ENCODE results near the gene PRRC2B. TPM values are rescaled to one million over a fixed set of nuclear protein-coding genes. Genes with fewer than 3 reads are reported as not detected.
"Not testable (repeated sequence)": the region's sequence is repeated elsewhere in the genome, so short reads cannot be mapped to it uniquely, and the experiment has no call there.

The PRRC2B gene
- total RNA-seq, 1 experiment from 2014 or later, result 170 TPM

DNA sequence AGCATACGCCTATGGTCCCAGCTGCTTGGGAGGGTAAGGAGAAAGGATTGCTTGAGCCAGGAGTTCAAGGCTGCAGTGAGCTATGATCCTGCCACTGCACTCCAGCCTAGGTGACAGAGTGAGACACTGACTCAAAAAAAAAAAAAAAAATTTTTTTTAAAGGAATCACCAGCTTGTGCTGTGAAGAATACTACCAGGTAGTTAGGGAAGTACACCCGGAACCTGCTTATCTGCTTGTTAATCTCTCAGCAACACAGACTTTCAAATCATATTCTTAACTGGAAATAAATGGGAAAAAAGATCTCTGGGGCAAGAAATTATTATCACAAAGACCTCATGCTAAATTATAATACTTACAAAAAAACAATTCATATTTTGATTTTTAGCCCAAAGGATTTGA lies 26.4 kb upstream of the PRRC2B start (continued):
- no peak for TF ChIP-seq ZNF274 (IDR thresholded peaks at IDR 0.05; ENCODE audit: low read depth, low read length)
- TF ChIP-seq CEBPB (IDR thresholded peaks at IDR 0.05; ENCODE audit: low read depth), result no peak
- TF ChIP-seq, protein P1, sequence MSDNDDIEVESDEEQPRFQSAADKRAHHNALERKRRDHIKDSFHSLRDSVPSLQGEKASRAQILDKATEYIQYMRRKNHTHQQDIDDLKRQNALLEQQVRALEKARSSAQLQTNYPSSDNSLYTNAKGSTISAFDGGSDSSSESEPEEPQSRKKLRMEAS (IDR thresholded peaks at IDR 0.05), result no peak
- TF ChIP-seq, protein P2, sequence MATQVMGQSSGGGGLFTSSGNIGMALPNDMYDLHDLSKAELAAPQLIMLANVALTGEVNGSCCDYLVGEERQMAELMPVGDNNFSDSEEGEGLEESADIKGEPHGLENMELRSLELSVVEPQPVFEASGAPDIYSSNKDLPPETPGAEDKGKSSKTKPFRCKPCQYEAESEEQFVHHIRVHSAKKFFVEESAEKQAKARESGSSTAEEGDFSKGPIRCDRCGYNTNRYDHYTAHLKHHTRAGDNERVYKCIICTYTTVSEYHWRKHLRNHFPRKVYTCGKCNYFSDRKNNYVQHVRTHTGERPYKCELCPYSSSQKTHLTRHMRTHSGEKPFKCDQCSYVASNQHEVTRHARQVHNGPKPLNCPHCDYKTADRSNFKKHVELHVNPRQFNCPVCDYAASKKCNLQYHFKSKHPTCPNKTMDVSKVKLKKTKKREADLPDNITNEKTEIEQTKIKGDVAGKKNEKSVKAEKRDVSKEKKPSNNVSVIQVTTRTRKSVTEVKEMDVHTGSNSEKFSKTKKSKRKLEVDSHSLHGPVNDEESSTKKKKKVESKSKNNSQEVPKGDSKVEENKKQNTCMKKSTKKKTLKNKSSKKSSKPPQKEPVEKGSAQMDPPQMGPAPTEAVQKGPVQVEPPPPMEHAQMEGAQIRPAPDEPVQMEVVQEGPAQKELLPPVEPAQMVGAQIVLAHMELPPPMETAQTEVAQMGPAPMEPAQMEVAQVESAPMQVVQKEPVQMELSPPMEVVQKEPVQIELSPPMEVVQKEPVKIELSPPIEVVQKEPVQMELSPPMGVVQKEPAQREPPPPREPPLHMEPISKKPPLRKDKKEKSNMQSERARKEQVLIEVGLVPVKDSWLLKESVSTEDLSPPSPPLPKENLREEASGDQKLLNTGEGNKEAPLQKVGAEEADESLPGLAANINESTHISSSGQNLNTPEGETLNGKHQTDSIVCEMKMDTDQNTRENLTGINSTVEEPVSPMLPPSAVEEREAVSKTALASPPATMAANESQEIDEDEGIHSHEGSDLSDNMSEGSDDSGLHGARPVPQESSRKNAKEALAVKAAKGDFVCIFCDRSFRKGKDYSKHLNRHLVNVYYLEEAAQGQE (IDR thresholded peaks at IDR 0.05; ENCODE audit: low read depth), result no peak
- TF ChIP-seq SP1 (IDR thresholded peaks at IDR 0.05; ENCODE audit: low read depth), result no peak

DNA sequence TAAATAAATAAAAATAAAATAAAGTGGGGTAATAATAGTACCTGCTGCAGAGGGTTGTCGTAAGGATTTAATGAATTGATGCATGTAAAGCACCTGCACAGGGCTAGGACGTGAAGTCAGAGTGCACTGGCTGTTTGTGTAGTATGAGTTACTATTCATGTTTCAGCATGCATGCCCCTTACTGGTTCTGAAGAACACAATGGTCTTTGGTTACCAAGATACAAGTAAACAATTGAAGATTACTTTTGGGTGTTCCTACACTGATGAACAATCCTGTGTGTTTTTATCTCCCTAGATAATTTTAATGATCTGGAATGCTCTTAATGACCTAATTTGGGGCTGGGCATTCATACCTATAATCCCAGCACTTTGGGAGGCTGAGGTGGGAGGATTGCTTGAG lies 23.2 kb upstream of the PRRC2B start:
- Histone ChIP-seq H3K79me2 (ENCODE audit: insufficient read depth, low read length) (no peaks in the 10 kb centered on the region), H3K9me3 (ENCODE audit: control insufficient read depth in 1 of 2, insufficient read depth in 1 of 2, low read depth in 1 of 2, low read length in 2 of 2) (no peaks in the 10 kb centered on the region), H2AFZ (ENCODE audit: low read depth, low read length, poor library complexity, severe bottlenecking) (no peak overlapping the region), H3K9ac (ENCODE audit: low read length) (no peak overlapping the region), H3K4me1 (ENCODE audit: control insufficient read depth in 1 of 2, insufficient read depth in 2 of 2, low read length in 2 of 2) (peaks cover 18 to 26% of the 10 kb centered on the region in 2 experiments; a peak in 3 of 4 replicates), H3K27ac (ENCODE audit: low read depth, low read length) (no peak overlapping the region), H3K4me3 (replicated peaks in 1 of 2; ENCODE audit: low read depth in 1 of 2, low read length in 2 of 2) (no peak overlapping the region), H3K27me3 (ENCODE audit: insufficient read depth, low read length) (no peaks in the 10 kb centered on the region), H3K36me3 (ENCODE audit: control insufficient read depth in 1 of 2, insufficient read depth in 2 of 2, low read length in 2 of 2) (no peaks in the 10 kb centered on the region), H3K4me2 (ENCODE audit: low read length) (no peak overlapping the region), H4K20me1 (ENCODE audit: insufficient read depth) (no peaks in the 10 kb centered on the region), H3K9me2 (ENCODE audit: insufficient read depth) (no peaks in the 10 kb centered on the region)
- BruUV-seq (replicated peaks), result no TSS peak
- DNase-seq (ENCODE audit: low read depth, low spot score) (no peak), ATAC-seq (no peak)
- ChIA-PET RAD21 (ENCODE audit: low non-redundant PET in 1 of 2, low total read pairs in 2 of 2, uncharacterized antibody in 2 of 2, unreplicated experiment in 2 of 2) (no interaction called here), CTCF (no interaction called here), POLR2A (no interaction called here)
- no peak for TF ChIP-seq SIN3A (IDR thresholded peaks at IDR 0.05; ENCODE audit: low read depth)
- TF ChIP-seq EZH2phosphoT487 (IDR thresholded peaks at IDR 0.05; ENCODE audit: borderline replicate concordance), result no peak
- TF ChIP-seq ELF1 (IDR thresholded peaks at IDR 0.05; ENCODE audit: borderline replicate concordance, low read depth), result no peak
- TF ChIP-seq TCF7L2 (IDR thresholded peaks at IDR 0.05; ENCODE audit: borderline replicate concordance, extremely low read depth, insufficient read depth, insufficient read length), result no peak
- no peak for TF ChIP-seq EZH2 (IDR thresholded peaks at IDR 0.05)
- no peak for TF ChIP-seq POLR2AphosphoS5 (IDR thresholded peaks at IDR 0.05; ENCODE audit: low read depth, low read length)
- TF ChIP-seq, protein P3, sequence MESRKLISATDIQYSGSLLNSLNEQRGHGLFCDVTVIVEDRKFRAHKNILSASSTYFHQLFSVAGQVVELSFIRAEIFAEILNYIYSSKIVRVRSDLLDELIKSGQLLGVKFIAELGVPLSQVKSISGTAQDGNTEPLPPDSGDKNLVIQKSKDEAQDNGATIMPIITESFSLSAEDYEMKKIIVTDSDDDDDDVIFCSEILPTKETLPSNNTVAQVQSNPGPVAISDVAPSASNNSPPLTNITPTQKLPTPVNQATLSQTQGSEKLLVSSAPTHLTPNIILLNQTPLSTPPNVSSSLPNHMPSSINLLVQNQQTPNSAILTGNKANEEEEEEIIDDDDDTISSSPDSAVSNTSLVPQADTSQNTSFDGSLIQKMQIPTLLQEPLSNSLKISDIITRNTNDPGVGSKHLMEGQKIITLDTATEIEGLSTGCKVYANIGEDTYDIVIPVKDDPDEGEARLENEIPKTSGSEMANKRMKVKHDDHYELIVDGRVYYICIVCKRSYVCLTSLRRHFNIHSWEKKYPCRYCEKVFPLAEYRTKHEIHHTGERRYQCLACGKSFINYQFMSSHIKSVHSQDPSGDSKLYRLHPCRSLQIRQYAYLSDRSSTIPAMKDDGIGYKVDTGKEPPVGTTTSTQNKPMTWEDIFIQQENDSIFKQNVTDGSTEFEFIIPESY (IDR thresholded peaks at IDR 0.05; ENCODE audit: extremely low read depth, insufficient replicate concordance, low read length), result no peak
- TF ChIP-seq YY1 (IDR thresholded peaks at IDR 0.05; ENCODE audit: extremely low read depth, insufficient replicate concordance, low read depth, low read length), result no peak
- intact Hi-C loops (cut with micrococcal nuclease), result no loop called here

DNA sequence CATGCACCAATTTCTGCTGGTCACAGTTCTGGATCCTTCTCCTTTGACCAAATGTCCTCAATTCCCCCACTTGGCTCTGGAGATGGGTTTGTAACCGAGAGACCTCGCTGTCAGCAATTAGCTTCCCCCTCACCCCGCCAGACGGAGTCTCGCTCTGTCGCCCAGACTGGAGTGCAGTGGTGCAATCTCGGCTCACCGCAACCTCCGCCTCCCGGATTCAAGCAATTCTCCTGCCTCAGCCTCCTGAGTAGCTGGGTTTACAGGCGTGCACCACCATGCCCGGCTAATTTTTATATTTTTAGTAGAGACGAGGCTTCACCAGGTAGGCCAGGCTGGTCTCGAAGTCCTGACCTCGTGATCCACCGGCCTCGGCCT lies 21.3 kb upstream of the PRRC2B start:
- H2AFZ ChIP-seq (ENCODE audit: low read depth, low read length, poor library complexity, severe bottlenecking); DNase-seq (ENCODE audit: low read depth, low spot score); H3K27me3 ChIP-seq (ENCODE audit: insufficient read depth, low read length); H4K20me1 ChIP-seq (ENCODE audit: insufficient read depth); H3K79me2 ChIP-seq (ENCODE audit: insufficient read depth, low read length); H3K36me3 ChIP-seq (ENCODE audit: control insufficient read depth in 1 of 2, insufficient read depth in 2 of 2, low read length in 2 of 2); H3K9me3 ChIP-seq (ENCODE audit: control insufficient read depth in 1 of 2, insufficient read depth in 1 of 2, low read depth in 1 of 2, low read length in 2 of 2); BruUV-seq (replicated peaks); ATAC-seq; intact Hi-C loops (cut with micrococcal nuclease); RAD21 ChIA-PET (ENCODE audit: low non-redundant PET in 1 of 2, low total read pairs in 2 of 2, uncharacterized antibody in 2 of 2, unreplicated experiment in 2 of 2); H3K9me2 ChIP-seq (ENCODE audit: insufficient read depth): not testable (repeated sequence)
- H3K4me2 ChIP-seq (ENCODE audit: low read length), result peak overlapping the region; percentile 97
- CTCF ChIA-PET, result interaction anchor here (2.1 to 2.6 kb wide), 2 partner anchors 23 to 36 kb away, joined by 9 to 12 read pairs; no protein-coding TSS in a partner anchor
- H3K9ac ChIP-seq (ENCODE audit: low read length), result peak overlapping the region; percentile 61
- POLR2A ChIA-PET, result interaction anchor here (1.4 to 1.9 kb wide), 2 partner anchors 10 kb away, joined by 4 to 23 read pairs; no protein-coding TSS in a partner anchor
- H3K4me1 ChIP-seq (ENCODE audit: control insufficient read depth in 1 of 2, insufficient read depth in 2 of 2, low read length in 2 of 2), result peaks cover 11 to 16% of the 10 kb centered on the region in 2 experiments; a peak in 3 of 4 replicates
- peak overlapping the region; percentile 63 for H3K27ac ChIP-seq (ENCODE audit: low read depth, low read length)
- peak overlapping the region; percentile 64 to 68 for H3K4me3 ChIP-seq (replicated peaks in 1 of 2; ENCODE audit: low read depth in 1 of 2, low read length in 2 of 2)

All from HCT116 (cell line).